Right atrium auricular region (tissue), 2 donors: ENCODE data around the gene CLDN10. TPM values are rescaled to one million over a fixed set of nuclear protein-coding genes. Genes with fewer than 3 reads are reported as not detected.
"Not testable (repeated sequence)": the region's sequence is repeated elsewhere in the genome, so short reads cannot be mapped to it uniquely, and the experiment has no call there.

Source experiments
- DNase-seq: peaks from one replicate; pipeline ENCODE4 v3.0.0-alpha.2; 2019; ENCODE audit warnings: low spot score
- H3K27ac ChIP-seq, 2 donors: fragments of 200-600 bp; sonication (generic); 1 replicate in 1 of 2; 2 replicates in 1 of 2; pipeline ENCODE4 v1.5.1; 2016 to 2019
- H3K27me3 ChIP-seq, 2 donors: fragments of 200-600 bp; sonication (generic); one replicate each; pipeline versions ENCODE4 v1.5.1 to v1.6.0; 2017 to 2019
- H3K36me3 ChIP-seq: fragments of 200-600 bp; sonication (generic); one replicate; pipeline ENCODE4 v1.5.1; 2016
- H3K4me1 ChIP-seq, 2 donors: fragments of 200-600 bp; sonication (generic); one replicate each; pipeline versions ENCODE4 v1.5.1 to v1.6.0; 2017 to 2019
- H3K4me3 ChIP-seq, 2 donors: fragments of 200-600 bp; sonication (generic); 1 replicate in 1 of 2; 2 replicates in 1 of 2; pipeline ENCODE4 v1.5.1; 2017 to 2019; ENCODE audit warnings: mild to moderate bottlenecking in 1 of 2, moderate library complexity in 1 of 2
- H3K9me3 ChIP-seq, 2 donors: fragments of 200-600 bp; sonication (generic); one replicate each; pipeline ENCODE4 v1.5.1; 2019
- CTCF ChIP-seq, 2 donors: fragments of 200-600 bp; sonication (generic); IDR thresholded peaks; one replicate each; pipeline ENCODE4 v1.5.1; 2019; ENCODE audit warnings: antibody characterized with exemption in 2 of 2
- total RNA-seq, 2 donors: library from RNA; depleted of rRNA; stranded (reverse); fragments of >200 nt; gene quantifications; one replicate each; pipeline ENCODE4 v1.1.0, GENCODE V29; 2016

The CLDN10 gene
- total RNA-seq, 2 donors from 2014 or later = 1.1 TPM; not detected in 1

- Histone ChIP-seq H3K27ac (no peak overlapping the region), H3K4me3 (no peak overlapping the region), H3K9me3 (no peaks in the 10 kb centered on the region), H3K27me3 (no peaks in the 10 kb centered on the region), H3K4me1 (no peaks in the 10 kb centered on the region), H3K36me3 (no peaks in the 10 kb centered on the region)
- no peak for DNase-seq
- TF ChIP-seq CTCF (IDR thresholded peaks at IDR 0.05) = no peak
Observed at GRCh38 chr13:95564733-95565291, 12.3 kb downstream of the CLDN10 start.

- not testable (repeated sequence) for DNase-seq, H3K27me3 ChIP-seq, H3K27ac ChIP-seq, H3K4me1 ChIP-seq, H3K36me3 ChIP-seq, H3K9me3 ChIP-seq, H3K4me3 ChIP-seq
Observed at GRCh38 chr13:95565758-95566157, 13.2 kb downstream of the CLDN10 start.

- DNase-seq = no peak
- Histone ChIP-seq H3K4me1 (no peaks in the 10 kb centered on the region), H3K27me3 (no peaks in the 10 kb centered on the region), H3K36me3 (no peaks in the 10 kb centered on the region), H3K9me3 (no peaks in the 10 kb centered on the region), H3K27ac (no peak overlapping the region), H3K4me3 (no peak overlapping the region)
- no peak for TF ChIP-seq CTCF (IDR thresholded peaks at IDR 0.05)
Observed at GRCh38 chr13:95568131-95568530, 15.6 kb downstream of the CLDN10 start.

- Histone ChIP-seq H3K27ac (no peak overlapping the region), H3K4me1 (no peaks in the 10 kb centered on the region), H3K36me3 (no peaks in the 10 kb centered on the region), H3K9me3 (no peaks in the 10 kb centered on the region), H3K4me3 (no peak overlapping the region), H3K27me3 (no peaks in the 10 kb centered on the region)
- TF ChIP-seq CTCF (IDR thresholded peaks at IDR 0.05) = no peak
- DNase-seq = no peak
Observed at GRCh38 chr13:95570016-95570415, 17.5 kb downstream of the CLDN10 start.

- TF ChIP-seq CTCF (IDR thresholded peaks at IDR 0.05) = no peak
- DNase-seq = no peak
- Histone ChIP-seq H3K4me1 (no peaks in the 10 kb centered on the region), H3K36me3 (no peaks in the 10 kb centered on the region), H3K27ac (no peak overlapping the region), H3K27me3 (no peaks in the 10 kb centered on the region), H3K4me3 (no peak overlapping the region), H3K9me3 (no peaks in the 10 kb centered on the region)
Observed at GRCh38 chr13:95571941-95572340, 19.4 kb downstream of the CLDN10 start.

- Histone ChIP-seq H3K36me3 (no peaks in the 10 kb centered on the region), H3K27me3 (no peaks in the 10 kb centered on the region), H3K4me3 (no peak overlapping the region), H3K27ac (no peak overlapping the region), H3K9me3 (no peaks in the 10 kb centered on the region), H3K4me1 (no peaks in the 10 kb centered on the region)
- no peak for DNase-seq
- no peak for TF ChIP-seq CTCF (IDR thresholded peaks at IDR 0.05)
Observed at GRCh38 chr13:95573221-95573620, 20.7 kb downstream of the CLDN10 start.
